HT-29 (cell line): ENCODE results near the gene ZC3H7B. TPM values are rescaled to one million over a fixed set of nuclear protein-coding genes. Genes with fewer than 3 reads are reported as not detected.
A peak's percentile ranks its signal among the peaks of the same experiment; 100 is the strongest.
"Not testable (repeated sequence)": the region's sequence is repeated elsewhere in the genome, so short reads cannot be mapped to it uniquely, and the experiment has no call there.

ENCODE experiments used
- DNase-seq: peaks from one replicate; pipeline ENCODE4 v3.0.0-alpha.2; 2015; ENCODE audit warnings: low spot score
- total RNA-seq: library from RNA; depleted of rRNA; stranded (reverse); fragments of >200 nt; shearing (Covaris generic); gene quantifications from 2 replicates; pipeline ENCODE4 v1.2.3, GENCODE V29; 2014; rRNA removed

Gene ZC3H7B
- total RNA-seq = 35.6 and 40.9 TPM in 2 replicates

GRCh38 chr22:41301085-41302020, at the start of gene ZC3H7B:
Gene ZC3H7B, plus strand, starts transcription at chr22:41301525. Its CDS starts 19,136 bp downstream, at chr22:41320661.
- DNase-seq = peak; percentile 73

- no peak for DNase-seq
These were observed 49.0 kb upstream of the ZC3H7B start for GRCh38 chr22:41252365-41252764.

GRCh38 chr22:41254230-41254629, 47.1 kb upstream of the ZC3H7B start:
- DNase-seq = no peak

- no peak for DNase-seq
These were observed 44.8 kb upstream of the ZC3H7B start for GRCh38 chr22:41256254-41257253.

DNA sequence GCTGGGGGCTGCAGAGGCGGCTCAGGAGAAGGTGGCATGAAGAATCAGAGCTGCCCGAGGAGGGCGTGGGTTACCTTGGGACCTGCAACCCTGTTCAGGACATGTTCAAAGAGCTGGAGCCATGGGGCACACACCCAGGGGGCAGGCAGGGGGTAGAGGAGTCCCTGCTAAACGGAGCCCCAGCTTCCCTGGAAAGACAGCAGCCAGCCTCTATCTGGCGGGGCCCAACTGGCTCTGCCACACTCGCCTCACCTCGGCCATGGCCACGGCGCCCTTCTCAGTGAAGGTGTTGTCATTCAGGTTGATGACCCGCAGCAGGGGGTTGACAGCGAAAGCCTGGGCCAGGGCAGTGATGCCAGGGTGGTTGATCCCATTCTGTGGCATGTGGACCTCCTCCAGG, 43.6 kb upstream of the ZC3H7B start:
- no peak for DNase-seq

DNA sequence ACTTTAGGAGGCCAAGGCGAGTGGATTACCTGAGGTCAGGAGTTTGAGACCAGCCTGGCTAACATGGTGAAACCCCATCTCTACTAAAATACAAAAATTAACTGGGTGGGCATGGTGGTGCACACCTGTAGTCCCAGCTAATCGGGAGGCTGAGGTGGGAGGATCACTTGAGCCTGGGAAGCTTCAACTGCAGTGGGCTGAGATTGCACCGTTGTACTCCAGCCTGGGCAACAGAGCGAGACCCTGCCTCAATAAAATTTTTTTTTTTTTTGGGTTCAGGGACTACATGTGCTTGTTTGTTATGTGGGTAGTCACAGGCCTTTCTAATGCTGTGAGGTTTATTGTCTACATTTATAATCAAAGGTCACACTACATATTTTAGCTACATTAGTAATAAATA, 41.6 kb upstream of the ZC3H7B start:
- not testable (repeated sequence) for DNase-seq

DNA sequence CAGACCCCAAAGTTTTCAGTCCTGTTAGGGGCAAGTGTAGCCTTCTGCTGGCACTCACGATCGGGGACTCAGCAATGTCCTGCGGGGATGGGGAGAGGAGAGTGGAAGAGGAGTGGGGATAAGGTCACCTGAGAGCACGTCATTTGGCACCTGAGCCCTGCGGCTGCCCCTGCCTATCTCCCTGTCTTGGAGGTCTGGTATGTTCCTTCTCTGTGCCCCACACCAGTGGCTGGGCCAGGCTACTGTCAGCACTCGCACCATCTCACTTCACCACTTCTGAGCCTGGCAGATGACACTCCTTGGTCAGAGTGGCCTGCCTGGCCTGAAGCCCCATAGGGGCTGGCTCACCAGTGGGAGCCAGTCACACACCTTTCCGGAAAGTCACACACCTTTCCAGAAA, 40.5 kb upstream of the ZC3H7B start:
- DNase-seq = no peak

DNA sequence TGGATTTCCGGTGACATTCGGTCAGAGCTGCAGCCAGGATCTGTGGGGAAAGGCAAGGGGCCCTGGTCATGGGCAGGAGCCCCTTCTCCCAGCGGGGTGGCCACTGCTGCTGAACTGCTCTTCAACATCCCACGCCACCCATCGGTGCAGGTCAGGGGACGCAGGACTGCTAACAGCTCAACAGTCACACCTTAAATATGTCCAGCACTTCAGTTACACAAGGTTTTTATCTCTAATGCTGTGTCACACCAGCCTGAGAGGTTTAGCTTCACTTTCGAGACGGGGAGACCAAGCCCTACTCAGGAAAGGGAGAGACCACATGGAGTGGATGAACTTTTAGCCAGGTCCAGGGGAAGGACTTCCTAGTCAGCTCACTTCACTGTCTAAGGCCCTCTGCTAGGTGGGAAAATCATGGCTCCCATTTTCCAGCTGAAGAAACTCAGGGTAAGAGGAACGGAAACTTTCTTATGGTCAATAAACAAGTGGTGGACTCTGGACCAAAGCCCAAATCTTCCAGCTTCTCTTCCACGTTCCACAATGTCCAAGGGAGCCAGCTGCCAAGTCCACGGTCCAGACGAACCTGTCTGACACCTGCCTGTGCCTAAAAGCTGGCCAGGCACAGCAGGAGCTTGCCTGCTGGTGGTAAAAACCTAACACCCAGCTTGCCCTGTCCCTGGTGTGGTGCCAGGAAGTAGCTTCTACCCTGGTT, 39.6 kb upstream of the ZC3H7B start:
- no peak for DNase-seq

DNA sequence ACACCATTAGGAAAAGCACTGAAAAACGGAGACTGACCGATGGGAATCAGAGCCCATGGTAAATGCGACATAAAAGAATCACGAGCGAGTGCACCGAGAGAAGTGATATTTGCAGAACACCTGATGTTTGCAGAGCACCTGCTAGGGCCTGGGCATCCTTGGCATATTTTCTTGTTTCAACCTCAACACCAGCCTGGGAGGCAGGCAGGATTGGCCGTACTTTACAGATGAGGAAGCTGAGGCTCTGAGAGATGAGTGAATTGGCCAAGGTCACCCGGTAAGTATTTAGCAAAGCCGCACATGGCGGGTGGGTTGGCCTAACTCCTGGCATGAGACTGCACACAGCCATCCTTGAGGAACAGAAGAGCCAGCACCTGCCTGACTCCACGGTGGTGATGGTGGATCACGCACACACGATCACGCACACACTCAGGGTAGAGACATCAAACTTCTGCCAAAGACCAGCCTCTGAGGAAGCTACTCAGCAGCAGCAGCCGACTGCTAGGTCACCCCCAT, 39.0 kb upstream of the ZC3H7B start:
- no peak for DNase-seq

DNA sequence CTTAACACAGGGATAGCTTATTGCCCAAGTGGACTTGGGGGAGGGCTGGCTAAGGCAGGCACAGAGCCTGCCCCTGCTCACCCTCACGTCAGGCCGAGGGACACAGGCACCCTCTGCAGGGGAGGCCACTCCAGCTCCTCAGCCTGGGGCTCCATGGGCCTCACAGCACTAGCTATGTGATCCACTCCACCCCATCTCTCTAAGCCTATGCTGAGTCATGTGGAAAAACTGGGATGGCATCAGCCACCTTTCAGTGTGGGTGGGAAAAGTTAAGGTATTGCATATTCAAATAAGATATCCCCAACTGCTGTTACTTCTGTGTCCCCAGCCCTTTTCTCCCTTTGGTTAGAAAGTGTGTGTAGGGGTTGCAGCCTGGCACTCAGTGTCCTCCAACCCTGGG, 37.6 kb upstream of the ZC3H7B start:
- no peak for DNase-seq

DNA sequence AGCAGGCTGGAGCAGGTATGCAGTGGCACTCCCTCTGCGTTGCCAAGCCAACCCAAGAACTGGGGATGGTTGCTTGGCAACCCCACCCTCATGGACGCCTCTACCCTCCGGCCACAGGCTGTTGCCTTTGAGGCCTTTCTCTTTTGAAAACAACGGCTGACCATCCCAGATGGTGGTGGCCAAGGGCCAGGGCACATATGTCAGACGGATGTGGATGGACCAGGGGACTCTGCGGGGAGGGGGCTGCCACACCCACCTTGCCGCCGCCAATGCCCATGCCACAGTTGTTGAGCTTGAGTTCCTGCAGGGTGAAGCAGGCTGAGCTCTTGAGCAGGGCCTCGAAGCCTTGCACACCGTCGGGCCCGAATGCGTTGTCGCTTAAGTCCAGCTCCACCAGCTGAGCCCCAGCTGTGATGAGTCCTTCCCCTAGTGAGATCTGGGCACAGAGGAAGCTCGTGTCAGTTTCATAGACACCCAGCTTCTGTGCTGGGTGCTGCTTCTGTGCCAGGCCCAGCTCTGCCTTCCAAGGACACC, 36.9 kb upstream of the ZC3H7B start:
- DNase-seq = no peak

DNA sequence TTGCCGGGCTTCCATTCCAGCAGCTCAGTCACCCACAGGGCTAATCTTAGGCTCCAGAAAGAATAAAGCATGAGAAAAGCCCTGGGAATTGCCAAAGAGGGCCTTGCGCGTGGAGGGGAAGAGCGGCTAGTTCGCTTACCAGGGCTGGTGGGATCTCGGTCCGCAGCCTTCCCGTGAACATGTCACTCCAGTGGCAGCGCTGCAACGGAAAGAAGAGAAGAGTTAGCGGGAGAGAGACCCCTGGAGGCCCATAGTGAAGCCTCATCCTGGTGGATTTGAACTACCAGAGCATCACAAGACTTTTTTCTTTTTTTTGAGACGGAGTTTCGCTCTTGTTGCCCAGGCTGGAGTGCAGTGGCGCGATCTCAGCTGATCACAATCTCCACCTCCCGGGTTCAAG, 33.4 kb upstream of the ZC3H7B start:
- DNase-seq = no peak

DNA sequence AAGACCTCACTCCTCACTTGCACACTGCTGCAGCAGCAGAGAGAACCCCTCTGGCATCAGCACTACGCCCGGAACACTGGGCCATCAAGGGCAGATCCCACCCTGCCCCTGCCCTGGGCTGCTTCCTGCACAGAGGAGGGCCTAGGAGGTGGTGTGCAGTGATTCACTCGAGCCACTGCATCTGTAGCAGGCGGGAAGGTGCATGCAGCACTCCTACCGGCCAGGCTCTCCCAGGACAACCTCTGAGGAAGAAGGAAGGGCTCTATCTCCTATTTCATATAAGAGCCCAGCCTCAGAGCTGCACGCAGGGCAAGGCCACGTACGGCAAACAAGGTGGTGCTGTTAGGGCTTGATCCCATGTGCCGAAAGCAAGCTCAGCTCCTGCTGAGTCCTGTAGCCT, 29.5 kb upstream of the ZC3H7B start:
- no peak for DNase-seq

GRCh38 chr22:41273128-41273527, 28.2 kb upstream of the ZC3H7B start:
- no peak for DNase-seq

DNA sequence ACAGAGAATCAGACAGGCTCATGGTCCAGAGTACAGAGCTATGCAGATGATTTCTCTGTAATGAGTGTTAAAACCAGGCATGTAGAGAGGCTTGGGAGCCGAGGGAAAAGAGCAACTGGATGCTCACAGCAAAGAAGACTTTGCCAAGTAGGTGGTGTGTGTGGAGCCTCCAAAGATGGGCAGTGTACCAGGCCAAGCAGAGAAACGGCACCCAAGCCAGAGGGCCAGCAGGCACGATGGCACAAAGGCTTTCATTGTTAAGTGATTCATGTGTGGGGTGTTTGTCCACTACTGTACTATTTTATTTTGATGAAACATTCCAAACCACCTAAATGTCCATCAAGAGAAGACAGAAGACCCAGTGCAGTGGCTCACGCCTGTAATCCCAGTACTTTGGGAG, 26.5 kb upstream of the ZC3H7B start:
- DNase-seq = no peak

DNA sequence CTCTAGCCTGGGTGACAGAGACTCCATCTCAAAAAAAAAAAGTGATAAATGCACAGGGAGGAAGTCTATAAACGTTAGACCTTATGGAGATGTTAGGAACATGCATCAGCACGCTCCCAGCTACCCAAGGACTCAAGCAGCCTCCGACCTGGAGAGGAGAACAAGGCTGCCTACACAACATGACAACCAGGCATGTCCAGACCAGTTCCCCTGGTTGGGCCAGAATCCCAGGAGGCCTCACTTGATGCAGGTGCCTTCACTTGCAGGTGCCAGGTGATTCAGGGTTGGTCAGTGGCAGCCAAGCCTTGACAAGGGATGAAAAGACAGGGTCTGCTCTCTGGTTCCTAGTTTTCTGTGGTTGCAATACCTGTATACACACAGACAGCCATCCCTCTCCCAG, 21.3 kb upstream of the ZC3H7B start:
- no peak for DNase-seq

GRCh38 chr22:41280854-41281253, 20.5 kb upstream of the ZC3H7B start:
- no peak for DNase-seq

DNA sequence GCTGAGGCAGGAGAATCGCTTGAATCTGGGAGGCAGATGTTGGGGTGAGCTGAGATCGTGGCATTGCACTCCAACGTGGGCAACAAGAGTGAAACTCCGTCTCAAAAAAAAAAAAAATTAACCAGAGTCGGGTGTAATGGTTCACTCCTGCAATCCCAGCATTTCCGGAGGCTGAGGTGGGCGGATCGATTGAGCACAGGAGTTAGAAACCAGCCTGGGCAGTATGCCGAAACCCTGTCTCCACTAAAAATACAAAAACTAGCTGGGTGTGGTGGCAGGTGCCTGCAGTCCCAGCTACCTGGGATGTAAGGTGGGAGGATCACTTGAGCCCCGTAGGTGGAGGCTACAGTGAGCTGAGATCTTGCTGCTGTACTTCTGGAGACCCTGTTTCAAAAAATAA, 16.9 kb upstream of the ZC3H7B start:
- no peak for DNase-seq

DNA sequence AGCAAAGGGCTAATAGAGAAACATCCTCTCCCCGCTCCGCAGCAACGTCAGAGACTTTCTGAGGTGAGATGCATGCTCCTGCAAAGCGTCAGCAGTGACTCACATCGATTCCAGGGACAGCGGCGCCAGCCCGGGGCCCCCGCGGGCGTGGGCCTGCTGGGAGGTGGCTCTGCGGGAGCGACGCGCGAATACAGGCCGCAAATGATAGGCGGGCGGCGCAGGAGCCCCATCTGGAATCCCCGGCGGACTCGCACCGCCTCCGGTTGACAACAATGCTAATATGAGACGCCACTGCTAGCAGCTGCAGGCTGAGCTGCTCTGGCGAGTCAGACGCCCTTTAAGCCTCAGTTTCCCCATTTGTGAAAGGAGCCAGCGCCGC, 15.9 kb upstream of the ZC3H7B start:
- DNase-seq = peak; percentile 50

GRCh38 chr22:41285820-41286638, 15.3 kb upstream of the ZC3H7B start, which contains the start of gene RANGAP1:
Gene RANGAP1, minus strand, starts transcription at chr22:41286187. Its CDS starts 5,143 bp downstream, at chr22:41281044.
- peak; percentile 97 for DNase-seq
